ENCODE results near the gene MTIF2.
"Not testable (repeated sequence)": the region's sequence is repeated elsewhere in the genome, so short reads cannot be mapped to it uniquely, and the experiment has no call there.

MTIF2 gene

GRCh38 chr2:55245411-55245810 lies 23.6 kb downstream of the MTIF2 start:
- H3K4me3 ChIP-seq (ENCODE audit: insufficient read depth, low read depth, low read length, poor library complexity, severe bottlenecking): no peak overlapping the region
- no peaks in the 10 kb centered on the region for H3K9me3 ChIP-seq (ENCODE audit: control insufficient read depth, low read length)
- H3K36me3 ChIP-seq (ENCODE audit: control insufficient read depth, insufficient read depth, low read length): peaks cover 20% of the 10 kb centered on the region
- no peaks in the 10 kb centered on the region for H3K4me1 ChIP-seq (ENCODE audit: control insufficient read depth, insufficient read depth, low read length, poor library complexity, severe bottlenecking)
- DNase-seq: no peak
- no peaks in the 10 kb centered on the region for H3K27me3 ChIP-seq (replicated peaks; ENCODE audit: control insufficient read depth, insufficient read depth, low read length, poor library complexity, severe bottlenecking)
- H3K27ac ChIP-seq (ENCODE audit: insufficient read depth, low read length, poor library complexity, severe bottlenecking): no peak overlapping the region

GRCh38 chr2:55242617-55243016 lies 26.4 kb downstream of the MTIF2 start:
- no peak for DNase-seq
- H3K4me1 ChIP-seq (ENCODE audit: control insufficient read depth, insufficient read depth, low read length, poor library complexity, severe bottlenecking): no peaks in the 10 kb centered on the region
- H3K27me3 ChIP-seq (replicated peaks; ENCODE audit: control insufficient read depth, insufficient read depth, low read length, poor library complexity, severe bottlenecking): no peaks in the 10 kb centered on the region
- H3K4me3 ChIP-seq (ENCODE audit: insufficient read depth, low read depth, low read length, poor library complexity, severe bottlenecking): no peak overlapping the region
- H3K9me3 ChIP-seq (ENCODE audit: control insufficient read depth, low read length): no peaks in the 10 kb centered on the region
- no peak overlapping the region for H3K27ac ChIP-seq (ENCODE audit: insufficient read depth, low read length, poor library complexity, severe bottlenecking)
- H3K36me3 ChIP-seq (ENCODE audit: control insufficient read depth, insufficient read depth, low read length): peaks cover 10% of the 10 kb centered on the region

- not testable (repeated sequence) for H3K4me1 ChIP-seq (ENCODE audit: control insufficient read depth, insufficient read depth, low read length, poor library complexity, severe bottlenecking); H3K27ac ChIP-seq (ENCODE audit: insufficient read depth, low read length, poor library complexity, severe bottlenecking); DNase-seq; H3K27me3 ChIP-seq (replicated peaks; ENCODE audit: control insufficient read depth, insufficient read depth, low read length, poor library complexity, severe bottlenecking); H3K4me3 ChIP-seq (ENCODE audit: insufficient read depth, low read depth, low read length, poor library complexity, severe bottlenecking); H3K9me3 ChIP-seq (ENCODE audit: control insufficient read depth, low read length)
- H3K36me3 ChIP-seq (ENCODE audit: control insufficient read depth, insufficient read depth, low read length): peaks cover 14% of the 10 kb centered on the region
Measured at GRCh38 chr2:55241582-55241981, 27.4 kb downstream of the MTIF2 start.

- DNase-seq: no peak
- Histone ChIP-seq H3K36me3 (ENCODE audit: control insufficient read depth, insufficient read depth, low read length) (peaks cover 32% of the 10 kb centered on the region), H3K27me3 (replicated peaks; ENCODE audit: control insufficient read depth, insufficient read depth, low read length, poor library complexity, severe bottlenecking) (no peaks in the 10 kb centered on the region), H3K27ac (ENCODE audit: insufficient read depth, low read length, poor library complexity, severe bottlenecking) (no peak overlapping the region), H3K4me1 (ENCODE audit: control insufficient read depth, insufficient read depth, low read length, poor library complexity, severe bottlenecking) (no peaks in the 10 kb centered on the region), H3K9me3 (ENCODE audit: control insufficient read depth, low read length) (no peaks in the 10 kb centered on the region), H3K4me3 (ENCODE audit: insufficient read depth, low read depth, low read length, poor library complexity, severe bottlenecking) (no peak overlapping the region)
Measured at GRCh38 chr2:55239656-55240222, 29.3 kb downstream of the MTIF2 start.

- no peaks in the 10 kb centered on the region for H3K9me3 ChIP-seq (ENCODE audit: control insufficient read depth, low read length)
- DNase-seq: no peak
- H3K4me3 ChIP-seq (ENCODE audit: insufficient read depth, low read depth, low read length, poor library complexity, severe bottlenecking): no peak overlapping the region
- H3K27ac ChIP-seq (ENCODE audit: insufficient read depth, low read length, poor library complexity, severe bottlenecking): no peak overlapping the region
- peaks cover 31% of the 10 kb centered on the region for H3K36me3 ChIP-seq (ENCODE audit: control insufficient read depth, insufficient read depth, low read length)
- peaks cover 4% of the 10 kb centered on the region for H3K4me1 ChIP-seq (ENCODE audit: control insufficient read depth, insufficient read depth, low read length, poor library complexity, severe bottlenecking)
- no peaks in the 10 kb centered on the region for H3K27me3 ChIP-seq (replicated peaks; ENCODE audit: control insufficient read depth, insufficient read depth, low read length, poor library complexity, severe bottlenecking)
Measured at GRCh38 chr2:55236992-55237543, 32.0 kb downstream of the MTIF2 start.

GRCh38 chr2:55235724-55236538 lies 33.1 kb downstream of the MTIF2 start:
- Histone ChIP-seq H3K4me1 (ENCODE audit: control insufficient read depth, insufficient read depth, low read length, poor library complexity, severe bottlenecking) (peaks cover 7% of the 10 kb centered on the region), H3K36me3 (ENCODE audit: control insufficient read depth, insufficient read depth, low read length) (peaks cover 31% of the 10 kb centered on the region), H3K27ac (ENCODE audit: insufficient read depth, low read length, poor library complexity, severe bottlenecking) (no peak overlapping the region), H3K9me3 (ENCODE audit: control insufficient read depth, low read length) (no peaks in the 10 kb centered on the region), H3K27me3 (replicated peaks; ENCODE audit: control insufficient read depth, insufficient read depth, low read length, poor library complexity, severe bottlenecking) (no peaks in the 10 kb centered on the region), H3K4me3 (ENCODE audit: insufficient read depth, low read depth, low read length, poor library complexity, severe bottlenecking) (no peak overlapping the region)
- DNase-seq: no peak

- Histone ChIP-seq H3K27me3 (replicated peaks; ENCODE audit: control insufficient read depth, insufficient read depth, low read length, poor library complexity, severe bottlenecking) (no peaks in the 10 kb centered on the region), H3K9me3 (ENCODE audit: control insufficient read depth, low read length) (no peaks in the 10 kb centered on the region), H3K27ac (ENCODE audit: insufficient read depth, low read length, poor library complexity, severe bottlenecking) (peak overlapping the region; percentile 98), H3K4me3 (ENCODE audit: insufficient read depth, low read depth, low read length, poor library complexity, severe bottlenecking) (peak overlapping the region; percentile 85), H3K4me1 (ENCODE audit: control insufficient read depth, insufficient read depth, low read length, poor library complexity, severe bottlenecking) (peaks cover 7% of the 10 kb centered on the region), H3K36me3 (ENCODE audit: control insufficient read depth, insufficient read depth, low read length) (peaks cover 31% of the 10 kb centered on the region)
- DNase-seq: no peak
Measured at GRCh38 chr2:55233658-55233940, 35.4 kb downstream of the MTIF2 start.

GRCh38 chr2:55232863-55233657 lies 36.0 kb downstream of the MTIF2 start:
- Histone ChIP-seq H3K36me3 (ENCODE audit: control insufficient read depth, insufficient read depth, low read length) (peaks cover 31% of the 10 kb centered on the region), H3K27me3 (replicated peaks; ENCODE audit: control insufficient read depth, insufficient read depth, low read length, poor library complexity, severe bottlenecking) (no peaks in the 10 kb centered on the region), H3K4me3 (ENCODE audit: insufficient read depth, low read depth, low read length, poor library complexity, severe bottlenecking) (peak overlapping the region; percentile 85), H3K4me1 (ENCODE audit: control insufficient read depth, insufficient read depth, low read length, poor library complexity, severe bottlenecking) (peaks cover 12% of the 10 kb centered on the region), H3K9me3 (ENCODE audit: control insufficient read depth, low read length) (no peaks in the 10 kb centered on the region), H3K27ac (ENCODE audit: insufficient read depth, low read length, poor library complexity, severe bottlenecking) (peak overlapping the region; percentile 98)
- peak; percentile 49 to 60 (median 53) for DNase-seq

- peak; percentile 82 to 89 (median 87) for DNase-seq
- Histone ChIP-seq H3K4me3 (ENCODE audit: insufficient read depth, low read depth, low read length, poor library complexity, severe bottlenecking) (peak within 1 kb of the TSS; percentile 85), H3K4me1 (ENCODE audit: control insufficient read depth, insufficient read depth, low read length, poor library complexity, severe bottlenecking) (peaks cover 17% of the 10 kb centered on the region), H3K9me3 (ENCODE audit: control insufficient read depth, low read length) (no peaks in the 10 kb centered on the region), H3K36me3 (ENCODE audit: control insufficient read depth, insufficient read depth, low read length) (peaks cover 31% of the 10 kb centered on the region), H3K27ac (ENCODE audit: insufficient read depth, low read length, poor library complexity, severe bottlenecking) (peak within 1 kb of the TSS; percentile 98), H3K27me3 (replicated peaks; ENCODE audit: control insufficient read depth, insufficient read depth, low read length, poor library complexity, severe bottlenecking) (no peaks in the 10 kb centered on the region)
Measured at GRCh38 chr2:55232084-55232862, 36.8 kb downstream of the MTIF2 start, which contains the start of the genes CLHC1 and RPS27A. Gene CLHC1 (minus strand): TSS chr2:55232293. CDS start chr2:55222411, 9,882 bp downstream. Gene RPS27A (plus strand): TSS chr2:55232688. CDS start chr2:55232825, 137 bp downstream.

Measured in effector memory CD4-positive, alpha-beta T cell (primary cell).